Esophagus squamous epithelium (tissue), 4 donors: ENCODE results near the gene HINT1.

Source experiments
- CTCF ChIP-seq, 6 experiments: fragments of 450-650 bp in 4 of 6; fragments of 200-600 bp in 2 of 6; sonication (generic) in 2 of 6; IDR thresholded peaks; one replicate each; pipeline ENCODE4 v1.5.1; 2016 to 2019; ENCODE audit warnings: antibody characterized with exemption in 6 of 6, mild to moderate bottlenecking in 4 of 6, moderate library complexity in 4 of 6
- POLR2A ChIP-seq, 4 donors: fragments of 450-650 bp; IDR thresholded peaks; one replicate each; pipeline ENCODE4 v1.6.1; 2017; ENCODE audit warnings: antibody characterized with exemption in 4 of 4, mild to moderate bottlenecking in 4 of 4, moderate library complexity in 3 of 4

GRCh38 chr5:131142970-131143617 lies 22.0 kb downstream of the HINT1 start:
- TF ChIP-seq CTCF (IDR thresholded peaks at IDR 0.05), result no peak
- no peak for TF ChIP-seq POLR2A (IDR thresholded peaks at IDR 0.05)
